Measurements from ENCODE around the gene CLBA1.

GRCh38 chr14:104984056-104984894, 1.3 kb upstream of the CLBA1 start:
- TF ChIP-seq SUZ12 (IDR thresholded peaks at IDR 0.05; ENCODE audit: extremely low read depth, insufficient read depth, insufficient read length) (no peak), ZNF274 (IDR thresholded peaks at IDR 0.05; ENCODE audit: low read depth, low read length) (no peak), YY1 (IDR thresholded peaks at IDR 0.05; ENCODE audit: insufficient read depth, insufficient read length) (no peak)

Data from NT2/D1 (cell line).